Measurements from ENCODE around the gene GYPA. TPM values are rescaled to one million over a fixed set of nuclear protein-coding genes. Genes with fewer than 3 reads are reported as not detected.
"Not testable (repeated sequence)": the region's sequence is repeated elsewhere in the genome, so short reads cannot be mapped to it uniquely, and the experiment has no call there.

Gene GYPA
- total and polyA plus RNA-seq, 12 donors = 1.3 to 6.2 TPM; not detected in 10

GRCh38 chr4:144130167-144130566, 10.4 kb downstream of the GYPA start:
- H3K27ac ChIP-seq; H3K9me3 ChIP-seq (replicated peaks in 1 of 3); H3K27me3 ChIP-seq; H3K4me1 ChIP-seq (replicated peaks in 1 of 2); H3K36me3 ChIP-seq (replicated peaks in 1 of 2); intact Hi-C loops (cut with DNase I); DNase-seq; H3K4me3 ChIP-seq: not testable (repeated sequence)
- WGBS, 4 donors = 78 to 96% (median 90%) methylated on average over 1 of the region's 1 CpG

- H3K27me3 ChIP-seq; DNase-seq; H3K27ac ChIP-seq; intact Hi-C loops (cut with DNase I); H3K4me3 ChIP-seq; H3K36me3 ChIP-seq (replicated peaks in 1 of 2); H3K9me3 ChIP-seq (replicated peaks in 1 of 3); H3K4me1 ChIP-seq (replicated peaks in 1 of 2): not testable (repeated sequence)
- WGBS, 4 donors = 70 to 82% (median 80%) methylated on average over 4 of the region's 4 CpGs
These were observed 11.1 kb downstream of the GYPA start for GRCh38 chr4:144129336-144129875.

GRCh38 chr4:144128709-144129320, 11.7 kb downstream of the GYPA start:
- WGBS, 4 donors = 37 to 56% (median 52%) methylated on average over 3 to 5 of the region's 5 CpGs
- intact Hi-C loops (cut with DNase I); H3K36me3 ChIP-seq (replicated peaks in 1 of 2); DNase-seq; H3K27me3 ChIP-seq; H3K9me3 ChIP-seq (replicated peaks in 1 of 3); H3K27ac ChIP-seq; H3K4me3 ChIP-seq; H3K4me1 ChIP-seq (replicated peaks in 1 of 2): not testable (repeated sequence)

- H3K27me3 ChIP-seq; H3K9me3 ChIP-seq (replicated peaks in 1 of 3); intact Hi-C loops (cut with DNase I); H3K36me3 ChIP-seq (replicated peaks in 1 of 2); DNase-seq; H3K4me3 ChIP-seq; H3K27ac ChIP-seq; H3K4me1 ChIP-seq (replicated peaks in 1 of 2): not testable (repeated sequence)
- 59 to 91% (median 77%) methylated on average over 1 of the region's 2 CpGs for WGBS, 4 donors
These were observed 15.4 kb downstream of the GYPA start for GRCh38 chr4:144125109-144125508.

- H3K4me3 ChIP-seq; H3K9me3 ChIP-seq (replicated peaks in 1 of 3); H3K4me1 ChIP-seq (replicated peaks in 1 of 2); intact Hi-C loops (cut with DNase I); DNase-seq; H3K27ac ChIP-seq; H3K27me3 ChIP-seq; H3K36me3 ChIP-seq (replicated peaks in 1 of 2): not testable (repeated sequence)
- 39 to 57% (median 49%) methylated on average over 3 to 4 of the region's 4 CpGs for WGBS, 4 donors
These were observed 16.4 kb downstream of the GYPA start for GRCh38 chr4:144123982-144124635.

- H3K27ac ChIP-seq; DNase-seq; H3K36me3 ChIP-seq (replicated peaks in 1 of 2); H3K27me3 ChIP-seq; H3K9me3 ChIP-seq (replicated peaks in 1 of 3); intact Hi-C loops (cut with DNase I); H3K4me1 ChIP-seq (replicated peaks in 1 of 2); H3K4me3 ChIP-seq: not testable (repeated sequence)
- WGBS, 4 donors = 64 to 96% (median 80%) methylated on average over 2 to 3 of the region's 3 CpGs
These were observed 17.2 kb downstream of the GYPA start for GRCh38 chr4:144123269-144123668.

- H3K36me3 ChIP-seq (replicated peaks in 1 of 2); H3K9me3 ChIP-seq (replicated peaks in 1 of 3); DNase-seq; H3K27me3 ChIP-seq; H3K27ac ChIP-seq; H3K4me3 ChIP-seq; intact Hi-C loops (cut with DNase I); H3K4me1 ChIP-seq (replicated peaks in 1 of 2): not testable (repeated sequence)
- 67 to 93% (median 91%) methylated on average over 4 to 5 of the region's 5 CpGs for WGBS, 4 donors
These were observed 20.8 kb downstream of the GYPA start for GRCh38 chr4:144119752-144120151.

GRCh38 chr4:144115519-144115918, 25.0 kb downstream of the GYPA start:
- DNase-seq = no peak
- intact Hi-C loops (cut with DNase I) = no loop called here
- H3K4me1 ChIP-seq (replicated peaks in 1 of 2) = no peaks in the 10 kb centered on the region
- no peak overlapping the region for H3K4me3 ChIP-seq
- no peaks in the 10 kb centered on the region for H3K36me3 ChIP-seq (replicated peaks in 1 of 2)
- TF ChIP-seq POLR2A (IDR thresholded peaks at IDR 0.05) (no peak), CTCF (IDR thresholded peaks at IDR 0.05) (no peak)
- no peaks in the 10 kb centered on the region for H3K9me3 ChIP-seq (replicated peaks in 1 of 3)
- H3K27ac ChIP-seq = no peak overlapping the region
- H3K27me3 ChIP-seq = no peaks in the 10 kb centered on the region
- 75 to 77% (median 77%) methylated on average over 4 of the region's 4 CpGs for WGBS, 4 donors

All from adrenal gland (tissue), 12 donors.